NCI-H774 (cell line): Measurements from ENCODE around the gene KCNK17.

Experiments used
- DNase-seq: peaks from one replicate; lab custom pipeline; 2025; lab: John Stamatoyannopoulos, UW

KCNK17 gene

DNA sequence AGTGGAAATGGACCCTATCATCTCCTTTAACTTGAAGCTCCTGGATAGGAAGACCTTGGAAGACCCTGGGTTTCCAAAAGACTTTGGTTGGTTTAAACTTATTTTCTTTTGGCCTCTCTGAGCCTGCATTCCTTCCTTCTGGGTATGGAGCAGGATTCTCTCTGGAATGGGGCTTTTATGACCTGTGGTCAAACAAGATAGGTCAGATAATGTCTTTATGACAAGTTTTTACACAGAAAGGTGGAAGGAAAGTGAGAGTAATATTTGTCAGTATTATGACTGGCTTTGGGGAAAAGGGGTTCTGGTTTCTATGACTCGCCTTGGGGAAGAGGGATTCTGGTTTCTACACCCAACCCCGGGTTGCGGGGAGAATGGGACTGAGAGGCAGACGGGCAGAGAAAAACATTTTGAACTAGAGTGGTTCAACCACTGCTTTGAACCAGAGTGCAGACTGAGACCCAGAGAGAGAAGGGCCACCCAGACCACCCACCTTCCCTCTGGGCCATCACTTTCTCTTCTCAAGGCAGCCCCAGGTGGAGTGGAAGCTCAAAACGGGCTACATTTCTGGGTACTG, 47.4 kb downstream of the KCNK17 start:
- no peak for DNase-seq

DNA sequence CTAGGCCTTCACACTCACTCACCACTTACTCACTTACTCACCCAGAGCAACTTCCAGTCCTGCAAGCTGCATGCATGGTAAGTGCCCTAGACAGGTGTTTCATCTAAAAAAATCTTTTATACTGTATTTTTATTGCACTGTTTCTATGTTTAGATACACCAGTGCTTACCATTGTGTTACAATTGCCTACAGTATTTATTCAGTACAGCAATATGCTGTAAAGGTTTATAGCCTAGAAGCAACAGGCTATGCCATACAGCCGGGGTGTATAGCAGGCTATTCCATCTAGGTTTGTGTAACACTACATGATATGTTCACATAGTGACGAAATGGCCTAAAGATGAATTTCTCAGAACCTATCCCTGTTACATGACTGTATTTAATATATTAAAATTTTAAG, 47.8 kb downstream of the KCNK17 start:
- peak; percentile 52 for DNase-seq

DNA sequence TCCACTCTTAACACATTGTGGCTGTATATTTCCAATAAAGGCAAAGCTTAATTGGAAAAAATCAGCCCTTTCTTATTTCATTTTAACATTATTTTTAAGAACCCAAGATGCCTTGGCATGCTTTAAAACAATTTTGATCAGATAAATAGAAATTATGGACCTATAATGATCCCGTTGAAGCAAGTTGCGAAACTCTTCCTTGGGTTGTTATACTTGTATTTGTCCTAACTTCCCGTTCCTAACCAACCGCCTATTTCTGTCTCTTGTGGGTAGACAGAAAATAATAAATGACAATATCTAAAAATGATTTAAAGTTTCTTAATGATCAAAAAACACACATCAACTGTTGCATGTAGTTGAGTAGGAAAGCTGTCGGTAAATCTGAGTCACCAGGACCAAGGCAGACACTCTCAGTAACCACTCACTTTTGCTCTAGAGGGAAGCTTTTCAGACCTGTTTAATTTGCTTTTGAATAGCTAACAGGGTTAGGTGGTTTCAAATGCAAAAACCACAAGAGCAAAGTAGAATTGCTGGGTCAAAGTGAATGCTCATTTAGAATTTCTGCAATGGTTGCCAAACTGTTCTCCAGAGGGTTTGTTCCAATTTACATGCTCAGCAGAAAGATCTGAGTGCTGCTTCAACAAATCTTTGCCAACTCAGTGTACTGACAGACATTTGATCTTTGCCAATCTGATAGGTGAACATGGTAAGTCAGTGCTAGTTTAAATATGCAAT, 50.7 kb downstream of the KCNK17 start:
- no peak for DNase-seq

DNA sequence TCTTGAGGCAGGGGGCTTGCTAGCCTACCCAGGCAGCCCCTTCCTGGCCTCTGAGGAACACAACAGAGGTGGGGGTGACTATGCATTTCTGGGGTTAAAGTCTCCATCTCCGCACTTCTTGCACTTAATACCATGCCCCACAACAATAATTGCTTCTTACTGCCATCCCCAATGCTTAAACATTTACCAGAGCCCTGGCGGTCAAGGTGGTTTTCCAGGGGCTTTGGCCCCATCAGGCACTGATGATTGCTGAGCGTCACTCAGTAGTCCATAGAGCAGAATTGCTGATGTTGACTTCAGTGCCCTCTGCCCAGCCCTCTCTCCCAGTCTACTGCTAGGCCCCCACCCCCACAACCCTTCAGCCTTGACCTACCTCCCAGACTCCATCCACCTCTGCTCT, 52.5 kb downstream of the KCNK17 start:
- no peak for DNase-seq

DNA sequence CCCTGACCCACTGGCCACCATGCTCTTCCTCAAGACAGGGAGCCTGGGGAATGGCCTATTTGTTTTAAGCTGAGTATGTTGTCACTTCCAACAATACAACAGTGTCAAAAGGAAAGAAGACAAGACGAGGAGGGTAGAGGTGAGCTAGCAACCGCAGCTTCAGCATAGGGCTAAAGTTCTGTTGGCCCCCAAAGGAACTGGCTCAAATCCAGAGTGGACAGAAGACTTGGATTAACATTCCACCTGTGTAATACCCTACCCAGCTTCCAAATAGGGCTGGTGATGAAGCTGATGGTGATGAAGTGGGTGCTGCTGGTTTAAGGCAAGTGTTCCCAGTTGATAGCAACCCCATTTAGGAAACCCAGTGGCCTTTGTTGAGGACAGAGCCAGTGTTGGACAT, 53.3 kb downstream of the KCNK17 start:
- no peak for DNase-seq

DNA sequence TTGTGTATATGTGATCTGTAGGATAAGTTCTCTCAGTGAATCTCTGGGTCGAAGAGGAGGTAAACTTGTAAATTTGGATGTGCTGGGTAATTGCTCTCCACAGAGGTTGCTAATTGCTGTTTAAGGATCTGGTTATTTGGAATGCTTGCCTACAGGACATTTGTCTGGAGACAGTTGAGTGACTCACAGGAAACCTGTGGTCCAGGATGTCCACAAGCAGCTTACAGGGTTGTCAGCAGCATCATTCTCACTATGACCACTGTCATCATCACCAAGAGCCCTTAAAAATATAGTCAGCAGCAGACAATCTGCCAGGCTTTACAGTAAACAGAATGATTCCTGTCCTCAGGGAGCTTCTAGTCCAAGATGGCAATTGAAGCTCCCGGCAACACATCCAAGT, 53.8 kb downstream of the KCNK17 start:
- DNase-seq: no peak

DNA sequence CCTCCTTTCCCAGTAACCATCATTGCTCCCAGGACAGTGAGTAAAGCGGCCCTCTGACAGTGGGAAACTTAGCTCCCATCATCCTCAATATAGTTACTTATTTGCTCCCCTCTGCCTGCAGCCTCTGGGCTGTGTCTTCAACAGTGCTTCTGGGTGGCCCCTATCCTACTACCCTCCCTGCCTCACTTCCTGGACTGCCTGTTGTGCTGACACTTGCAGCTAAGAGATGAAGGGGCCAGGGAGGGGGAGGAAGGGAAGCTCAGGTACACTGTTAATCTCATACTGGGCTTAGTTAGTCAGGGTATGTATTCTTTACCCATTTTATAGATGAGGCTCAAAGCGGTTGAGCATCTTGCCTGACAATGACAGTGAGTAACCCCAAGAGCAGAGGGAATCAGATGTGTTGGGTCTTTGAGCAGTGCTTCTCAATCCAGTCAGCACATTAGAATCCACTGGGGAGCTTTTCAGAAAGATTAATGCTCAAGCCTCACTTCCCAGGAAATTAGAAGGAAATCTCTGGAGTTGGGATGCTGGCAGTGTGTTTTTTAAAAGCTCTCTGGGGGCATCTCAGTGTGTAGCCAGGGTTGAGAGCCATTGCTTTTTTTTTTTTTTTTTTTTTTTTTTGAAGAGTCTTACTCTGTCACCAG, 57.8 kb downstream of the KCNK17 start:
- DNase-seq: no peak

DNA sequence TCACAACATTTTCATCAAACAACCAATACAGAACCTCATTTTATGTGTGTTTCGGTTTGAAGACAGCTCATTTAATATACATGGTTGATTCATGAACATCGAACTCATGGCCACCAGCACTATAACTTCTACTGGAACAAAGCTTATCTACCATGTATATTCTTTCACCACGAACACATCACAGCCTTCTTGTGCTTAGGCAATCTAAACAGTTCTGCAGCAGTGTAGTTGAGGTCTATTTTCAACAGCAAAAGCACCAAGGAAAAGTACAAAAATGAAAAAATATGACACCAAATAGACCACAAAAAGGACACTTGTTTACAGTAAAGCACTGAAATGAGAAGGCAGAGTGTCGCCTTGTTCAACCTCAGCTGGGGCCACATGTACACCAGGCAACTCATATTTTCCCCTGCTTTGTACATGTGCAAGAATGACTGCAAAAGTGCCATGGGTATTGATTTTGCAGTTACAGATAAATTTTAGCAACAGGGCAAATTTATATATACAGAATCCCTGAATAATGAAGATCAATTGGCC, 59.2 kb downstream of the KCNK17 start:
- DNase-seq: no peak

DNA sequence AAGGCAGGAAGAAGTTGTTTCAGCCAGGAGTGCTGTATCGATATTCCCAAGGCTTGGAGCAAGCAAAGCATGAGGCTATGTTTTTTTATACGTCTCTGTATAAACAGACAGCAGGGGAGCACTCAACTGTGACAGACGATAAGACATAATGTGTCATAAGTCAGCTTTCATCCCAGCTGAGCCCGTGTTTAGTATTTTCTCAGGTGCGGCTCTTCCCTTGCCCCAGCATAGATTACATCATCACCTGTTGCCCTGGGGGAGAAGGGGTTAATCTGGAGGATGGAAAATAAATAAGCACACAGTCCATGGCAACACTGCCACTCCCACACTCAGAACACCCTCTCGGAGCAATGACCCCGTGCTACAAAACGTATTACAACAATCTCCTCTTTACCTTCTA, 62.8 kb downstream of the KCNK17 start:
- peak; percentile 48 for DNase-seq

DNA sequence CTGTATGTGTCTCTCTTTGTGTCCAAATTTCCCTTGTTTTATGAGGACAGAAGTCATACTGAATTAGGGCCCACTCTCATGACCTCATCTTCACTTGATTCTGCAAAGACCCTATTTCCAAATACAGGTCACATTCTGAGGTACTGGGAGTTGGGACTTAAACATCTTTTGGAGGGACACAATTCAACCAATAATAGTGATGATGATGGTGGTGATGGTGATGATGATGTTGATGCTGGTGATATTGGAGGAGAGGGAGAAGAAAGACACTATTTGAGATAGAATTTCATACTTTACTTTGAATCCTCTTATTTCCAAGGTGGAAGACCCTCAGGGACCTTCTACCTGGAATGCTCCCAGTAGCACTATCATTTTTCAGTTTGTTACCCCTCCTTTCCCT, 63.7 kb downstream of the KCNK17 start:
- no peak for DNase-seq

DNA sequence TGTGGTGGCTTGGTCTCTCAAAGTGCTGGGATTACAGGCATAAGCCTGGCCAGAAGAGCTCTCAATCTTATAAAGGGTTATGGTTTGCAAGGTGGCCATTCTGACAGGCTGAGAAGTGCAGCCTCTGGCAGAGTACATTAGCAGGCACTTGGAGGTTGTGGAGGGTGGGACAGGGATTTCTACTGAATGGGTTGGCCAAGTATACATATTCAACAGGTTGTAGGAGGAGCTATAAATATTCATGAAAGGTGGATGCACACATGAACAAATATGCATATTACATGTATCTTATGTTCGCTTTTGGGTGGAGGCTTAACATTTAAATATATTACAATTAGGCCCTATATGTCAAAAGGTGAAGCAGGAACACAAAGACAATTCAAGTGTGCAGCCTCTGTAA, 64.9 kb downstream of the KCNK17 start:
- no peak for DNase-seq
